H1 (cell line): ENCODE measurements around the gene TMEM114. TPM values are rescaled to one million over a fixed set of nuclear protein-coding genes. Genes with fewer than 3 reads are reported as not detected.

Experiments
- BACH1 ChIP-seq: IDR thresholded peaks from 2 replicates; pipeline ENCODE4 v1.6.1; 2012; ENCODE audit warnings: low read length, improper control_type of control experiment
- BCL11A ChIP-seq, 2 experiments: IDR thresholded peaks; one replicate each; pipeline ENCODE4 v1.6.1; 2011; ENCODE audit warnings: low read depth in 2 of 2, low read length in 2 of 2, mild to moderate bottlenecking in 2 of 2
- BRCA1 ChIP-seq: IDR thresholded peaks from 2 replicates; pipeline ENCODE4 v1.6.1; 2012; ENCODE audit warnings: low read depth, low read length, improper control_type of control experiment
- polyA plus RNA-seq, 7 experiments: library from polyadenylated mRNA; depleted of rRNA in 3 of 7; stranded (reverse) in 5 of 7; unstranded in 2 of 7; fragments of >200 nt in 5 of 7; fragments of 200-250 nt in 2 of 7; gene quantifications; 1 replicate in 5 of 7; 2 replicates in 1 of 7; 4 replicates in 1 of 7; pipeline versions ENCODE4 v1.2.1 to v1.2.3, GENCODE V29; 2011 to 2013; ENCODE audit warnings: missing spikeins in 2 of 7, mixed read lengths in 2 of 7
- total RNA-seq: library from RNA; stranded (reverse); fragmentation: NEBNext Ultra II Directional; extraction: Animal tissue kit (Norgen Biotek cat#: 25700); gene quantifications from 2 replicates; pipeline ENCODE4 v1.2.1, GENCODE V29; 2021

The TMEM114 gene
- total and polyA plus RNA-seq, 2 of the 8 experiments (the other 6 are each of a cell fraction or from before 2014, with no cell fraction given), result 1.6 to 2.9 TPM

GRCh38 chr16:8600144-8600775 lies 9.9 kb upstream of the TMEM114 start (continued):
- TF ChIP-seq BRCA1, result no peak
- TF ChIP-seq BCL11A (IDR thresholded peaks at IDR 0.05; ENCODE audit: low read depth in 2 of 2, low read length in 2 of 2), result no peak
- no peak for TF ChIP-seq BACH1
